Fibroblast of mammary gland (primary cell): ENCODE data around the gene NFYA.

ENCODE experiments used
- DNase-seq: peaks from one replicate; pipeline ENCODE4 v3.0.0-alpha.2; 2010; ENCODE audit warnings: low read depth
- H3K4me3 ChIP-seq: 2 replicates; pipeline ENCODE4 v1.5.1; 2011; ENCODE audit warnings: low read depth, mild to moderate bottlenecking, low read length, moderate library complexity; ENCODE audit not compliant: control insufficient read depth
- TF ChIP-seq, protein P1 (sequence below): conservative IDR thresholded peaks from 2 replicates; pipeline ENCODE4 v1.5.1; 2011; ENCODE audit warnings: low read depth, low read length, inconsistent platforms; ENCODE audit not compliant: control insufficient read depth, insufficient read depth

Gene NFYA

DNA sequence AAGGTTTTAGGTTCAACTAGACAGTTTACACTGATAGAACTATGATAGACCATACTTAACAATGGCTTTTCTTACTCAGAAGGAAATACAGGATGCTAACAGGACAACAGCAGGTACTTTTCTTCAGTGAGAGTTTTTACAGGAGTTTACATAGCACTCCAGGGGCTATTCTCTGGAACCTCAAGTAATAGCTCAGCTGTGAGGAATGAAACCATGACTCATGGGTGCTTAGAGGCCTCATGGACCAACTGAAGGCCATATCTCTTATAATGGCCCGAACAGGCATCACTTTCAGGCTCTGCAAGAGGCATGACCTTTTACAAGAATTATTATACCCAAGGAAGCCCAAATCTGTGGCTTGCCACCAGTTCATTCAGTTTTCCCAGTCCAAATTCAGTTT, 49.6 kb downstream of the NFYA start:
- no peak overlapping the region for H3K4me3 ChIP-seq
- TF ChIP-seq, protein P1, sequence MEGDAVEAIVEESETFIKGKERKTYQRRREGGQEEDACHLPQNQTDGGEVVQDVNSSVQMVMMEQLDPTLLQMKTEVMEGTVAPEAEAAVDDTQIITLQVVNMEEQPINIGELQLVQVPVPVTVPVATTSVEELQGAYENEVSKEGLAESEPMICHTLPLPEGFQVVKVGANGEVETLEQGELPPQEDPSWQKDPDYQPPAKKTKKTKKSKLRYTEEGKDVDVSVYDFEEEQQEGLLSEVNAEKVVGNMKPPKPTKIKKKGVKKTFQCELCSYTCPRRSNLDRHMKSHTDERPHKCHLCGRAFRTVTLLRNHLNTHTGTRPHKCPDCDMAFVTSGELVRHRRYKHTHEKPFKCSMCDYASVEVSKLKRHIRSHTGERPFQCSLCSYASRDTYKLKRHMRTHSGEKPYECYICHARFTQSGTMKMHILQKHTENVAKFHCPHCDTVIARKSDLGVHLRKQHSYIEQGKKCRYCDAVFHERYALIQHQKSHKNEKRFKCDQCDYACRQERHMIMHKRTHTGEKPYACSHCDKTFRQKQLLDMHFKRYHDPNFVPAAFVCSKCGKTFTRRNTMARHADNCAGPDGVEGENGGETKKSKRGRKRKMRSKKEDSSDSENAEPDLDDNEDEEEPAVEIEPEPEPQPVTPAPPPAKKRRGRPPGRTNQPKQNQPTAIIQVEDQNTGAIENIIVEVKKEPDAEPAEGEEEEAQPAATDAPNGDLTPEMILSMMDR = no peak
- peak; percentile 10 for DNase-seq

DNA sequence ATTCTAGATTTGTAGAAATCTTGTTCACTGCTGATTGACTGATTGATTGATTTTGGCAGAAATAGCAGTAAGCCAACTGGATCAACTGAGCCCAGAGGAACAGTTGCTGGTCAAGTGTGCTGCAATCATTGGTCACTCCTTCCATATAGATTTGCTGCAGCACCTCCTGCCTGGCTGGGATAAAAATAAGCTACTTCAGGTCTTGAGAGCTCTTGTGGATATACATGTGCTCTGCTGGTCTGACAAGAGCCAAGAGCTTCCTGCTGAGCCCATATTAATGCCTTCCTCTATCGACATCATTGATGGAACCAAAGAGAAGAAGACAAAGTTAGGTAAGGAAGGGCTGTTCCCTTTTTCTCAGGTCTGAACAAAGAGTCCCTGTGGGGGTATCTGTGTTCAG, 50.1 kb downstream of the NFYA start:
- TF ChIP-seq, protein P1 = no peak
- no peak for DNase-seq
- H3K4me3 ChIP-seq = no peak overlapping the region

DNA sequence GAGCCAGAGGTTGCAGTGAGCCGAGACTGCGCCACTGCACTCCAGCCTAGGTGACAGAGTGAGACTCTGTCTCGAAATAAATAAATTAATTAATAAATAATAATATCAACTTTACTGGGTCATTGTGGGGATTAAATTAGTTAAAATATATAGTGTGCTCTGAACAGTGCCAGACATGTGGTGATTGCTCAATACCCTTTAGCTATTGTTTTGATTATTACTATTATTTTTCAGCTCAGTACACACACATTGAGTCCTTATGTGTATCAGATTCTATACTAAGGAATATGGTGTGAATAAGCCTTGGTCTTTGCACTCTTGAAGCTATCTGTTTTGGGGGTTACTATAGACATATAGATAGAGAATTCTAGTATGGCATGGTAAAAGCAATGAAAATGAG, 52.5 kb downstream of the NFYA start:
- no peak overlapping the region for H3K4me3 ChIP-seq
- TF ChIP-seq, protein P1 = no peak
- DNase-seq = no peak

DNA sequence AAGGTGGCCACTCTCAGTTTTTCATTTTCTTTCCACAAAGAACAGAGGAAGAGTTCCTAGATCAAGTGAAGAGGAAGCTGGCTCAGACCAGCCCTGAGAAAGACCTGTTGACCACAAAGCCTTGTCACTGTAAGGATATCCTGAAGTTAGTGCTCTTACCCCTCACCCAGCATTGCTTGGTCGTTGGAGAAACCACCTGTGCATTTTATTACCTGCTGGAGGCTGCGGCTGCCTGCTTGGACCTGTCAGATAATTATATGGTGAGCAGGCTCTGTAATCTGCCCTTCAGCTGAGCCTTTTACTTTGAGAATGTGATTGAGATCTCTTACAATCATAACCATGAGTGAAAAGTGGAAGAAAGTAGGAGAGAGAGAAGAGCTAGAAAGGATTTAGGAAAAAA, 59.5 kb downstream of the NFYA start:
- H3K4me3 ChIP-seq = no peak overlapping the region
- TF ChIP-seq, protein P1 = no peak
- DNase-seq = no peak

DNA sequence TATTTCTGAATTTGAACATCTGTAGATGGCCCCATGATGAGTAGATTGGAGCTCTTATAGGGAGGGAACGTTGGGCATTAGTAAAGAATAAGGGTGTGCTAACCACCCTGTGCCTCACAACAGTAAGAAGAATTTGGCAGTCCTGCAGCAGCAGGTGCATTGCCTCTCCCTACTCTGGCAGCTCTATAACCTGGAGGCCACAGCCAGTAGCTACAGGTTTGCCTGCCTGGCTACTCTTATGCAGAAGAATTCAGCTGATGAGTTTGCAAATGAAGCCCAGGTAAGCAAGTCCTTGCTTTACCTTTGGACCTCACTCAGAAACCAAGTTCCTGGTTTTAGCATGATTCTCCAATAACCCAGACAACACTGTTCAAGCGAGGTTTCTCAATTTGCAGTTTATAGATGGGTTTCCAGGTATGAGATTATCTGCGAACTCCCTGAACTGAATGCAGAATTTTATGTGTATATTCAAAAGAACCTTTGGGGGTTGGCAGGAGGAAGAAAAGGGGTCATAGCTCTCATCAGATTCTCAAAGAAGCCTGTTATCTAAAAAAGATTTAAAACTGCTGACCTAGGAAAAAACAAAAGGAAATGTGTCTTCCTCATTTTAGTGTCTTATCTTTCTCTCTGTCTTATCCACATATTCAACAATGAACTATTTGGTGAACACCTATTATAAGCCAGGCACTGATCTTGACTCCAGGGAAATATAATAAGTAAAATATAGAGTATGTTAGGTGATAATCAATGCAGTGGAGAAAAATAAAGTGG, 62.5 kb downstream of the NFYA start:
- TF ChIP-seq, protein P1 = no peak
- no peak overlapping the region for H3K4me3 ChIP-seq
- DNase-seq = no peak

DNA sequence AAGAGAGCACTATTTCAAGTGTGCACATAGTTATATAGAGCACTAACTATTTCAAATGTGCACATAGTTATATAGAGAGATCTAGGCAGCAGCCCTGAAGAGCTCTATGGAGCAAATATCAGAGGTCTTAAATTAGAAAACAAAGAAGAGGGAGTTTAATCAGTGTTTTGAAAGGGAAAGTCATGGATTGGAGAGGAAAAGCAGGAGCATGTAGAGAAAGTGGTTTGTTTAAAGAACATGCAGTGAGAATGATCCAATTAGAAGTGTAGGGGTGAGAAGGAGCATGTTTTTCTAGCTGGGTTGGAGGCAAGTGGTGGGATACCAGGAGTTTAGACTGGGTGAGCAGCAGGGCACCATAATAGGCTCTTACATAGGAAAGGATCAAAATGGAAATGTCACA, 64.1 kb downstream of the NFYA start:
- H3K4me3 ChIP-seq = no peak overlapping the region
- no peak for DNase-seq
- TF ChIP-seq, protein P1 = no peak
